Stimulated activated naive CD4-positive, alpha-beta T cell treated with Interleukin-2 at 50 U/mL for 16 hours (primary cell): ENCODE measurements around the gene RPL32.
A peak's percentile ranks its signal among the peaks of the same experiment; 100 is the strongest.
"Not testable (repeated sequence)": the region's sequence is repeated elsewhere in the genome, so short reads cannot be mapped to it uniquely, and the experiment has no call there.

ENCODE experiments used
- DNase-seq: peaks from one replicate; lab custom pipeline; 2025; lab: John Stamatoyannopoulos, UW

The RPL32 gene

DNA sequence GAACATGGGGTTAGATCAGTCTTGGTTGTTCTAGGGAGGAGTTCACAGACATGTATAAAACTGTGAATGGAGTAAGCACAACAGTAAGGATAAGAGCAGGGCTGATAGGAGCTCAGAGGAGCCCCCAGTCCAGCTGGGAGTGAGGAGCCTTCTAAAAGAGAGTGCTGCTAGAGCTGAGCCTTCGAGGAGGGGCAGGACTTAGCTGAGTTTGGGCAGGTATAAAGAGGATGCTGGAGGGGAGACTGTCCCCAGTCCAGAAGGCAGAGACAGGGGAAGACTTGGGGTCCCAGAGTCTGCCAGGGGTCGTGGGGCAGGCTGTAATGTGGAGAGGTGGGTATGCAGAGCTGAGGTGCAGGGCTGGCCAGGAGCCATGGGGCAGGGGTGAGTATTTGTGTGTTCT is 32.8 kb downstream of the RPL32 start:
- no peak for DNase-seq

DNA sequence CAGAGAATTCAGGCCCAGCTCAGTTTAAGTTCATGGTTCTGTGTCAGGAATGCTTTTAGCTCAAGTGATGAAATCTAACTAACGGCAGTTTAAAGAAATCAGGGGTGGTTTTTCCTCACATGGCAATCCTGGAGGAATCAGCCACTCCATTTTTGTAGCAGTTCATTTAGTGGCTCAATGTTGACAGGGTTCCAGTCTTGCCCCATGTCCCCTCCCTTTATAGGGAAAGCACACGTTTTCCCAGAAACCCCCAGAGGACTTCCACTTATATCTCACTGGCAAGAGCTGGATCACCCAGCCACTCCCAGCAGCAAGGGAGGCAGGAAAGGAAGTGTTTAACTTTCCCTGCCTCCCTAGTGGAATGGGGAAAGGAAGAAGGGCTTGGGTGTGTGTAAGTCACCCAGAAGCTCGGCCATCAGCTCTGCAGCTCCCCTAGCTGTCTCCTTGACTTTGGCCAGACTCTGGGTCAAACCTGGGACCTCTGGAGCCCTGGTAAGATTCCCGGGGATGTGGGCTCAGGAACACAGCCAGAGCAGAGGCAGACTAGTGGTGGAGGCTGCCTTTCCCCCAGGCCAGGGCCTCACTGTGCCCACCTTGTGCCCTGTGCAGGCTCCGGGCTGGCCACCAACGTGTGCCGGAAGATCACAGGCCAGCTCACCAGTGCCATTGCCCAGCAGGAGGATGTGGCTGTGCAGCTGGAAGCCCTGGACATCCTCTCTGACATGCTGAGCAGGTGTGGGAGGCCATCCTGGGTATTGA is 33.6 kb downstream of the RPL32 start:
- DNase-seq: no peak

DNA sequence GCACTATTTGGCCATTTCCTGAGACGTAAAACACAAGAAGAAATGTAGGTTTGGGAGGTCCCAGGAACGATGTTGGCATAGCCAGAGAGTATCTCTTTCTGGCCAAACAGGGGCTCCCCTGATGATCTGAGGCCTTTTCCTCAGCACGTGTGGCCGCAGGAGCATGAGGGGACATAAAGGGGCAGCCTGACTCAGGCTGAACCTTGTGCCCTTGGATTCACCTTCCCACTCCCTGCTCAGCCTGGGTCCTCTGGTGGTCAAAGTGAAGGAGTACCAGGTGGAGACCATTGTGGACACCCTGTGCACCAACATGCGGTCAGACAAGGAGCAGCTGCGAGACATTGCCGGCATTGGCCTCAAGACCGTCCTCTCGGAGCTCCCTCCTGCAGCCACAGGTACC is 34.3 kb downstream of the RPL32 start:
- no peak for DNase-seq

DNA sequence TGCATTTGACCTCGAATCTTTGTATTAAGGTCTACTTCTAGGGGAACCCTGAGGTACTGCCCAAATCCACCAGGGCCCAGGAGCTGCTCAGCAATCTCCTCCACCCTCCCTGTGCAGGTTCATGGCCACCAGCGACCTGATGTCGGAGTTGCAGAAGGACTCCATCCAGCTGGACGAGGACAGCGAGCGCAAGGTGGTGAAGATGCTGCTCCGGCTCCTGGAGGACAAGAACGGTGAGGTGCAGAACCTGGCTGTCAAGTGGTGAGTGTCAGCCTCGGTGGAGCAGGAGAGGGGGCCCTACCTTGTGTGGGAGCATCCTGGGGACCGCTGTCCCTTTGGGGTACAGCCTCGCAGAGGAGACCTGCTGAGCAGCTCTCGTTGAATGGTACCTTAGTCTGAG is 38.0 kb downstream of the RPL32 start:
- no peak for DNase-seq

DNA sequence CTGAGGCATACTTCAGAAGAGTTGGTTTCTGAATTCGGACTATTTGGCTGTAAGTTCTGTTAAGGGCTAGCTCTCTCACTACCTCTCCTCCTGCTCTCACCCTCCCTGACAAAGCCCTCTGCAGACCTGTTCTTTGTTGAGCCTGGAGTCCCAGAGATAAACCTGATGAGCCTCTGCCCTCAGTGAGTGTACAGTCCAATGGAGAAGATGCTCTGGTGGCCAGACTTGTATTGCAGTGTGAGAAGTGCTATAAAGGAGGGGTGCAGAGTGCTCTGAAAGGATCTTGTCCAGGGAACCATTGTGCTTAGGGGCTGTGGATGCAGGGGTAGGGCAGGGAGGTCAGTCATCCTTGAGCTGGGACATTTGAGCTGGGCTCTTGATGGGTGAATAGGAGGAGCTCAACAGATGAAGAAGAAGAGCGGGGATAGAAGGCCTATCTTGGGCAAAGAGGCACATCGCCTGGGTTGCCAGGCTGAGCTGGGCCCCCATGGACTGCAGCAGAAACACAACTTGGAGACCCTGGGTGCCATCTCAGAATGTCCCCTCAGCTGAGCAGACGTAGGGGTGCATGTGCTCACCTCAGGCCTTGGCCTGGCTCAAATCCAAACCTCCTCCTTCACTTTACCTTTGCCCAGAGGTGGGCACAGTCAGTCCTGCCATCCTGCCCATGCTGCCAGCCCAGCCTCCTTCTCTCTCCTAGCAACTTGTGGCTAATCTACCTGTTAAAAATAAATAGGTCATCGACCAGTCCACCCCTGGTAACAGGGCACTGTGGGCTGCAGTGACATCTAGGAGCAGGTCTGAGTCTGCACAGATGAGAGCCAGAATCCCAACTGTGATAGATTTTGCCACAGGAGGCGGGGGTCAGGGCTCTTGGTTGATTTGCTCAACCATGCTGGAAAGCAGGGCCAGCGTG is 41.6 kb downstream of the RPL32 start:
- DNase-seq: no peak

DNA sequence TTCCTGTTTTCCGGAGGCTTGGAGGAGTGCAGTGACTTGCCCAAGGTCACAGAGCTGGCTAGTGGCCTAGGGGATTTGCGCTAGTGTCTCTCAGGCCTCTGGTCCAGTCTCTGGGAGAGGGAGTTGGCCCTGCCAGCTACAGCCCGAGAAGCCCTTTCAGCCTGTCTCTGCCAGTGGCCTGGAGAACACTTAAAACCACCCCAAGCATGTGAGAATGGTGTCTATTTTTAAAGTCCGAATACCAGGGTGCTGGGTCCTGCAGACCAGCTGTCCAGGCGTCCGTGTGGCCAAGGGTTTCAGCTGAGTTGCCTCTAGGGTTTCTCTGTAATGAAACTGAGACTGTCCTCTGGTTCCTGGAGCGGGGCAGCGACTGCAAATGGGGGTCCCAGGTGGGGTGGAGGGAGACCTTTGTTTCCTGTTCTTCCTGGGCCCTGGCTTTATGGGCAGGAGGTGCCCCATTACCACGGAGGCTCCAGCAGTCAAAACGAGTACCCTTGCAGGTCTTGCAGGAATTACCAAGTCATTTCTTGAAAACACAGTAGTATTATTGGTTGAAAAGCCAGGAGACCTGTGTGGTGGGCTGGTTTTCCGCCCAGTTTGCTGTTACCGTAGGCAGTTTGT is 42.7 kb downstream of the RPL32 start:
- no peak for DNase-seq

DNA sequence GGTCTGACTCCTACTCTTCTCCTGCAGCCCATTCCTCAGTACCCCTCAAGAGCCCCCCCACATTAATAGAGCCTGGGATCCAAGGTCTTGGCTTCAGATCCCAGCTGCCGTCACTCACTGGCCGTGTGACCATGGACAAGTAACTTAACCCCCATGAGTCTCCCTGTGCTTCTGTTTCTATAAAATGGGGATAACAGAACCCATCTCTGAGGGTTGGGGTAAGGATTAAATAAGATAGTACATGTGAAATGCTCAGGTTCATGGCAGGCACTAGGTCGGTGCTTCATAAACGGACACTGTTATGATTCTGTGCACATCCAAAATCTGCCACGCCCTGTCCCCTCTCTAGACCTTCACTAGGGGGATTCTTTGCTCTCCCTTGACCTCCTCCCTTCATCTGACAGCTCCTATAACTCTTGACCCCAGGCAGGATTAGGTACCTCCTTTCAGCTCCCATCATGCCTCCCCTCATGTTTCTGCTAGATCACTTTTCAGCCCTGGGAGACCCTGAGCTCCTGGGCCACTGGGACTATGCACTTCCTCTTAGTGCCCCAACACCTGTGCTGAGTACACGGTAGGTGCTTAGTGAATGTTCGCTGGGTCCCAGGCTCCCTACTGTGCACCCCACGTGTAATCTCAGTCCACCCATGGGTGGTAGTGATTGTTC is 43.3 kb downstream of the RPL32 start:
- DNase-seq: no peak

DNA sequence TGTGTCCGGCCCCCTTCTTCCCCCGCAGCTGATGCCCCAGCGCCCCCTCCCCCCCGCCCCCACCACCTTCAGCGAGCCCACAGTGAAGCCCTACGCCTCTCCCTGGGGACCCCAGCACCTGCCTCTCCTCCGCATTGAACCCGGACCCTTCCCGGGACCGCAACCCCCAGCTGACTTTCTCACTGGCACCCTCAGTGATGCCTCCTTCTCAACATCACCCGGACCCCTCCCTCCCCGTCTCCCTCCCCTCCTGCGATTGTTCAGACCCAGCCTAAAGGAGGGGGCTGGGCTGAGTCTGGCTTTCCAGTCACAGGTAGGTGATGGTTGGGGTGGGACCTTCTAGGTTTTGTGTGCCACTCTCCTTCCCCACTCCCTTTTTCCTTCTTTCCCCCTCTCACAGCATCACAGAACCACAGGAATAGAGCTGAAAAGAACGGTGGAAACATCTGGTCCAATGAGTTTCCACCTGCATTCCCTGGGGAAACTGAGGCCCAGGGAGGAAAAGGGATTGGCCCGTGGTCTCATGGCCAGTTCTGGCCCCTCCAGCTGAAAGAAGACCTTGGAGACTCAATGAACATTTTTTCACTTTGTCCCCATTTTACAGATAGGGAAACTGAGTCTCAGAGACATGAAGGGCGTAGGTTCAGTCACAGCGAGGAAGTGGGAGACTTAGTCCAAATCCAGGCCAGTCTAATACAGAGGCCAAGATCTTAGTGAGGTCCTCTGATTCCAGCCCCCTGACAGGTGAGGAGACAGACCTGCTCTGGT is 44.1 kb downstream of the RPL32 start:
- no peak for DNase-seq

DNA sequence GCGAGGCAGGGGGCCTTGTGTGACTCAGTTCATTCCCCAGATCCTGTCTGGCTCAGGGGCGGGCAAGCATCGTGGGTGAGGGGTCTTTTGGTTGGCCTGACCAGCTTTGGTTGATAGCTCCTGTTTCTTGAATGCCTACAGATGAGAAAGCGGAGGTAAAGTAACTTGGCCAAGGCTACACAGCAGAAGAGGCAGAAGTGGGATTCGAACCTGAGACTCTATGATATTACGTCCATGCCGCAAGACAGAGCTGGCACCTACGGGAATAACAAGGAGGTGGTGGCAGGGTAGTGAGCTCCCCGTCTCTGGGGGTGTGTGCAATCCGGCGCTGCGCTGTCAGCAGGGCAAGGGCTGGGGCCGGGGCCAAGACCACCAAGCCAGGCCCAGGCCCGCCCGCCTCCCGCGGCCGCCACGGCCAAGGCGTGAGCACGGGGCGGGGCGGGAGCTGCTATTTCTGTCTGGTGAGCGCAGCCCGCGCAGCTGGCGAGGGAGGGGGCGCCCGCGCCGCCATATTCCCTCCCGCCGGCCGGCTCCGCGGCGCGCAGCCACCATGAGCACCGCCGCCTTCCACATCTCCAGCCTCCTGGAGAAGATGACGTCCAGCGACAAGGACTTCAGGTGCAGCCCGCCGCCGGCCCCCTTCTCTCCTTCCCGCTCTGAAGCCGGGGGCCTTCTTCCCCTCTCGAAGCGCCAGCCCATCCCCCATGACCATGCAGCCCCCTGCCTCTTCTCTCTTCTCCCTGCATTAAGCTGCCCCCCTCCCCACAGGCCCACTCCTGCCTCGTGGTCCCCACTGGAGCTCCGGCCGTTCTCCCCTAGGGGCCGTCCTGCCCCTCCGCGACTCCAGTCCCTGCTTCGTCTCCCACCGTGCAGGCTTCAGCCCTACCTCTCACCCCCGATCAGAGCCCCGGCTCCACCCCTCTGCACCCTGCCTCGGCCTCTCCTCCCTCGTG is 44.9 kb downstream of the RPL32 start, which contains the start of gene CAND2:
TSS of gene CAND2 (plus strand) at position 510 of the 953 bp plus-strand sequence. CDS start at position 551, 41 bp downstream.
- peak; percentile 13 for DNase-seq

DNA sequence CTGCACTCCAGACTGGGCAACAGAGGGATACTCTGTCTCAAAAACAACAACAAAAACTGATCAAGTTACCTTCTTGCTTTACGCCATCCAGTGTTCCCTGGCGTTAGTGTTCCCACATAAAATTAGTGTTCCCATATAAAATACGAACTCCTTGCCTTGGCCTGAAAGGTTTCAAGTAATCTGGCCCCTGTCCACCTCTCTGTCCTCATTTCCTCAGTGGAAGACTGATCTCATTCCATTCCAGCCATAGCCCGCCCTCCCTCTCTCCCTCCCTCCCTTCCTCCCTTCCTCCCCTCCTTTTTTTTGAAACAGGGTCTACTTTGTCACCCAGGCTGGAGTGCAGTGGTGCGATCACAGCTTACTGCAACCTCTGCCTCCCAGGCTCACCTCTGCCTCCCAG is 47.7 kb downstream of the RPL32 start:
- no peak for DNase-seq

DNA sequence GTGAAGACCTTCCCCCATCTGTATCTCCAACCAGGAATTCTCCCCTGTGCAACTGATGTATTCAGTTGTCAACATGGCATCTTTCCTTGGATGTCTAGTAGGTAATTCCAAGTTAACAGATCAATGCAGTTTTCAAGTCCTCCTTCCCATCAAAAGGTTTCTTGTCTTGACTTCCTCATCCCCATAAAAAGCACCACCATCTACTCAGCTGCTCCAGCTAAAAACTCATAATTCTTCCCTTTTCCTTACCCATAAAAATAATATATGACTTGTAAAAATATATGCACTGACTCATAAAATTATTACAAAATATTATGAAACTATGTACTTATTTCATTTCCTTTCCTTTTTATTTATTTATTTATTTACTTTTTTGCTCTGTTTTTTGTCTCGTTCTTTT is 49.9 kb downstream of the RPL32 start:
- DNase-seq: no peak

DNA sequence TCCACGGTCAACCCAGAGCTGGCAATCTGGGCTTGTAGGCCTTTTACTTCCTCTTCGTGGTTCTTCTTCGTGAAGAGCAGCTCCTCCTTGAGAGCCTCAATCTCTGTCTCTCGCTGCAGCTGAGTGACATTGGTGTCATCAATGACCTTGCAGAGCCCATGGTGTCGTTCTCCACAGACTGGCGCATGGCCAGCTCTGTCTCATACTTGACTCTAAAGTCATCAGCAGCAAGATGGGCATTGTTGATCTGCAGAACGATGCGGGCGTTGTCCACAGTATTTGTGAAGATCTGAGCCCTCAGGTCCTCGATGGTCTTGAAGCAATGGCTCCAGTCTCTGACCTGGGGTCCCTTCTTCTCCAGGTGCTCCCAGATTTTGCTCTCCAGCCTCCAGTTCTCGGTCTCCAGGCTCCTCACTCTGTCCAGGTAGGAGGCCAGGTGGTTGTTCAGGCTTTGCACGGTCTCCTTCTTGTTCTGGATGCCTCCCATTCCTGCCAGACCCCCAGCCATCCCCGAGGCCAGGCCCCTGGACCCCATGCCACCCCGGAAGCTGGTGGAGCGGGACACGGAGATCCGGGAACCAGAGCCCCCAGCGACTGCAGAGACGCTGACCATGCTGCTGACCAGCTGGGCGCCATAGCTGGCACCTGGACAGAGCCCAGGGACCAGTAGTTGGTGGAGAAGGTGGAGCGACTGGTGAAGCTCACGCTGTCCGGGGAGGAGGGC is 53.2 kb downstream of the RPL32 start:
- not testable (repeated sequence) for DNase-seq

DNA sequence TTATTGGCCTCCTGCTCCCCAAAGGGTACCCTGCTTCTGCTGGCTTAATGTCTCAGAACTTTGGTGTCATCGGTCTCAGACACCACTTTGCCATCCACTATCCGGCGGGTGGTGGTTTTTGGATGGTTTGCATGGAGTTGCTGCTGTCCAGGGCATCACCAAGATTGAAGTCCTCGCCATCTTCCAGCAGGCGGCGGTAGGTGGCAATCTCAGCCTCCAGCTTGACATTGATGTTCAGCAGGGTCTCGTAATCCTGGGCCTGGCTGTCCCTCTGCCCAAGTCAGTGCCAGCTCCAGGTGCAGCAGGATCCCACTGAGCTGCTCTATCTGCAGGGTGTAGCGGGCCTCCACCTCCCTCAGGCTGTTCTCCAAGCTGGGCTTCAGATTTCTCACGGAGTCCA is 54.0 kb downstream of the RPL32 start:
- peak; percentile 37 for DNase-seq

DNA sequence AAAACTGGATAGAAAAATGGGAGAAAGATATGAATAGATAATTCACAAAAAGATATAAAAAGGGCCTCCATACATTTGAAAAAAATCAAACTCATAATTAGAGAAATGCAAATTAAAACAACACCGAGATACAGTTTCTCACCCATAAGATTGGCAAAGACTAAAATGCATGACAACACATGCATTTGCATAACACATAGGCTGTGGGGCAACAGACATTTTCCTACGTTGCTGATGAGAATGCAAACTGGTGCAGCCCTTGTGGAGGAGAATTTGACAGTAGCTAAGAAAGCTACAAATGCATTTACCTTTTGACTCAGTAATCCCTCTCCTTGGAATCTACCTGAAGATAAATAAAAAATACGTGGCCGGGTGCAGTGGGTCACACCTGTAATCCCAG is 56.3 kb downstream of the RPL32 start:
- no peak for DNase-seq
